Activated CD4-positive, CD25-positive, alpha-beta regulatory T cell (primary cell): Measurements from ENCODE around the gene RNF121.

ENCODE experiments used
- DNase-seq, 4 experiments: peaks; one replicate each; lab custom pipeline; 2025; lab: John Stamatoyannopoulos, UW

The RNF121 gene

GRCh38 chr11:71990701-71991100, 61.9 kb downstream of the RNF121 start:
- DNase-seq, result no peak

- no peak for DNase-seq
These were observed 62.6 kb downstream of the RNF121 start for GRCh38 chr11:71991494-71991893.

- no peak for DNase-seq
These were observed 63.4 kb downstream of the RNF121 start for GRCh38 chr11:71992136-71992730.

GRCh38 chr11:71994786-71995185, 65.9 kb downstream of the RNF121 start:
- no peak for DNase-seq

- DNase-seq, result no peak
These were observed 67.0 kb downstream of the RNF121 start for GRCh38 chr11:71995726-71996291.

GRCh38 chr11:71996517-71996916, 67.7 kb downstream of the RNF121 start:
- DNase-seq, result no peak

- DNase-seq, result no peak
These were observed 68.1 kb downstream of the RNF121 start for GRCh38 chr11:71996946-71997345.

GRCh38 chr11:71997594-71997993, 68.7 kb downstream of the RNF121 start:
- no peak for DNase-seq

GRCh38 chr11:71998061-71998460, 69.2 kb downstream of the RNF121 start:
- DNase-seq, result no peak

GRCh38 chr11:71998649-71999310, 69.9 kb downstream of the RNF121 start, which contains the start of gene IL18BP:
TSS of gene IL18BP (plus strand) at chr11:71998909. CDS start at chr11:71999985, 1,076 bp downstream.
- peak in 1 of 4 experiments; percentile 11 for DNase-seq

GRCh38 chr11:71999362-71999761, 70.5 kb downstream of the RNF121 start:
- DNase-seq, result no peak

GRCh38 chr11:71999798-72000197, 71.0 kb downstream of the RNF121 start:
- DNase-seq, result no peak

GRCh38 chr11:72000202-72000867, 71.5 kb downstream of the RNF121 start:
- DNase-seq, result no peak

- DNase-seq, result no peak
These were observed 72.4 kb downstream of the RNF121 start for GRCh38 chr11:72001285-72001684.

GRCh38 chr11:72001834-72002591, 73.2 kb downstream of the RNF121 start:
- no peak for DNase-seq

GRCh38 chr11:72002841-72003775, 74.3 kb downstream of the RNF121 start:
- no peak for DNase-seq

GRCh38 chr11:72003776-72004171, 74.9 kb downstream of the RNF121 start:
- no peak for DNase-seq

- no peak for DNase-seq
These were observed 75.9 kb downstream of the RNF121 start for GRCh38 chr11:72004515-72005346.

GRCh38 chr11:72005347-72006260, 76.8 kb downstream of the RNF121 start:
- DNase-seq, result no peak
